ENCODE measurements around the gene KCNG1.
A peak's percentile ranks its signal among the peaks of the same experiment; 100 is the strongest.

The KCNG1 gene

GRCh38 chr20:51017251-51017650 lies 5.7 kb downstream of the KCNG1 start:
- no peak overlapping the region for H2BK120ac ChIP-seq (ENCODE audit: low read depth, low read length)
- H3K9me3 ChIP-seq (replicated peaks in 1 of 2; ENCODE audit: control insufficient read depth in 2 of 2, insufficient read depth in 1 of 2, low read depth in 1 of 2, low read length in 2 of 2), result no peaks in the 10 kb centered on the region
- no peaks in the 10 kb centered on the region for H3K36me3 ChIP-seq (replicated peaks in 1 of 2; ENCODE audit: control insufficient read depth in 2 of 2, insufficient read depth in 2 of 2, low read length in 2 of 2)
- H3K4me2 ChIP-seq (ENCODE audit: insufficient read depth, low read length, poor library complexity, severe bottlenecking), result no peak overlapping the region
- no peak overlapping the region for H3K4ac ChIP-seq (ENCODE audit: low read length)
- H2AK5ac ChIP-seq (ENCODE audit: low read depth, low read length), result no peak overlapping the region
- no peak for DNase-seq (ENCODE audit: low spot score)
- peaks cover 8 to 44% of the 10 kb centered on the region in 2 donors for H3K4me1 ChIP-seq (ENCODE audit: control insufficient read depth in 2 of 2, insufficient read depth in 1 of 2, low read depth in 1 of 2, low read length in 2 of 2)
- no CpG with 5 or more reads among the region's 9 CpGs for WGBS, 2 donors (ENCODE audit: extremely low coverage in 2 of 2, insufficient read length in 2 of 2, insufficient replicate concordance in 1 of 2)
- H3K18ac ChIP-seq (ENCODE audit: low read length), result no peak overlapping the region
- no peak overlapping the region for H3K4me3 ChIP-seq (ENCODE audit: low read length in 2 of 2)
- peaks cover 0 to 9% (median 4%) of the 10 kb centered on the region in 3 experiments for H3K27me3 ChIP-seq (ENCODE audit: control insufficient read depth in 3 of 3, insufficient read depth in 3 of 3, low read depth in 1 of 3, low read length in 3 of 3)
- no peaks in the 10 kb centered on the region for H3K79me1 ChIP-seq (ENCODE audit: low read depth, low read length)
- no peak overlapping the region for H4K91ac ChIP-seq (ENCODE audit: low read depth, low read length, poor library complexity)
- no peak overlapping the region for H3K23ac ChIP-seq (ENCODE audit: low read depth, low read length, poor library complexity)
- H4K8ac ChIP-seq (ENCODE audit: low read depth, low read length), result no peak overlapping the region
- H2BK12ac ChIP-seq (ENCODE audit: low read length), result no peak overlapping the region
- H3K27ac ChIP-seq (replicated peaks; ENCODE audit: low read length), result no peak overlapping the region
- no peak overlapping the region for H2BK15ac ChIP-seq (ENCODE audit: low read length)
- H2BK5ac ChIP-seq (ENCODE audit: low read length), result no peak overlapping the region
- no peak overlapping the region for H3K14ac ChIP-seq (ENCODE audit: low read length)
- no peak overlapping the region for H3K9ac ChIP-seq (ENCODE audit: low read depth, low read length, poor library complexity)
- no peak overlapping the region for H2AFZ ChIP-seq (ENCODE audit: low read length)

GRCh38 chr20:51016521-51016920 lies 6.4 kb downstream of the KCNG1 start:
- peaks cover 8 to 39% of the 10 kb centered on the region in 2 donors for H3K4me1 ChIP-seq (ENCODE audit: control insufficient read depth in 2 of 2, insufficient read depth in 1 of 2, low read depth in 1 of 2, low read length in 2 of 2)
- no peak overlapping the region for H3K4me2 ChIP-seq (ENCODE audit: insufficient read depth, low read length, poor library complexity, severe bottlenecking)
- no peak overlapping the region for H3K4me3 ChIP-seq (ENCODE audit: low read length in 2 of 2)
- WGBS, 2 donors (ENCODE audit: extremely low coverage in 2 of 2, insufficient read length in 2 of 2, insufficient replicate concordance in 1 of 2), result no CpG with 5 or more reads among the region's 9 CpGs
- no peak overlapping the region for H3K9ac ChIP-seq (ENCODE audit: low read depth, low read length, poor library complexity)
- H2BK12ac ChIP-seq (ENCODE audit: low read length), result no peak overlapping the region
- H2BK120ac ChIP-seq (ENCODE audit: low read depth, low read length), result no peak overlapping the region
- no peak overlapping the region for H2AK5ac ChIP-seq (ENCODE audit: low read depth, low read length)
- H3K27ac ChIP-seq (replicated peaks; ENCODE audit: low read length), result no peak overlapping the region
- no peak overlapping the region for H3K18ac ChIP-seq (ENCODE audit: low read length)
- H4K8ac ChIP-seq (ENCODE audit: low read depth, low read length), result no peak overlapping the region
- H3K79me1 ChIP-seq (ENCODE audit: low read depth, low read length), result no peaks in the 10 kb centered on the region
- no peaks in the 10 kb centered on the region for H3K9me3 ChIP-seq (replicated peaks in 1 of 2; ENCODE audit: control insufficient read depth in 2 of 2, insufficient read depth in 1 of 2, low read depth in 1 of 2, low read length in 2 of 2)
- no peaks in the 10 kb centered on the region for H3K36me3 ChIP-seq (replicated peaks in 1 of 2; ENCODE audit: control insufficient read depth in 2 of 2, insufficient read depth in 2 of 2, low read length in 2 of 2)
- no peak overlapping the region for H3K14ac ChIP-seq (ENCODE audit: low read length)
- no peak overlapping the region for H2BK5ac ChIP-seq (ENCODE audit: low read length)
- no peak overlapping the region for H3K4ac ChIP-seq (ENCODE audit: low read length)
- H2BK15ac ChIP-seq (ENCODE audit: low read length), result no peak overlapping the region
- peaks cover 0 to 3% (median 0%) of the 10 kb centered on the region in 3 experiments for H3K27me3 ChIP-seq (ENCODE audit: control insufficient read depth in 3 of 3, insufficient read depth in 3 of 3, low read depth in 1 of 3, low read length in 3 of 3)
- DNase-seq (ENCODE audit: low spot score), result no peak
- H4K91ac ChIP-seq (ENCODE audit: low read depth, low read length, poor library complexity), result no peak overlapping the region
- H3K23ac ChIP-seq (ENCODE audit: low read depth, low read length, poor library complexity), result no peak overlapping the region
- no peak overlapping the region for H2AFZ ChIP-seq (ENCODE audit: low read length)

GRCh38 chr20:51014797-51015722 lies 7.8 kb downstream of the KCNG1 start:
- H3K4me1 ChIP-seq (ENCODE audit: control insufficient read depth in 2 of 2, insufficient read depth in 1 of 2, low read depth in 1 of 2, low read length in 2 of 2), result peaks cover 3 to 24% of the 10 kb centered on the region in 2 donors
- H4K91ac ChIP-seq (ENCODE audit: low read depth, low read length, poor library complexity), result no peak overlapping the region
- H2BK5ac ChIP-seq (ENCODE audit: low read length), result peak overlapping the region; percentile 35
- H2BK15ac ChIP-seq (ENCODE audit: low read length), result peak overlapping the region; percentile 86
- H3K23ac ChIP-seq (ENCODE audit: low read depth, low read length, poor library complexity), result peak overlapping the region; percentile 30
- H3K4me3 ChIP-seq (ENCODE audit: low read length in 2 of 2), result no peak overlapping the region
- peak overlapping the region; percentile 67 for H2BK12ac ChIP-seq (ENCODE audit: low read length)
- H2BK120ac ChIP-seq (ENCODE audit: low read depth, low read length), result no peak overlapping the region
- no peak overlapping the region for H3K27ac ChIP-seq (replicated peaks; ENCODE audit: low read length)
- peak overlapping the region; percentile 51 for H3K9ac ChIP-seq (ENCODE audit: low read depth, low read length, poor library complexity)
- peak; percentile 70 for DNase-seq (ENCODE audit: low spot score)
- H3K9me3 ChIP-seq (replicated peaks in 1 of 2; ENCODE audit: control insufficient read depth in 2 of 2, insufficient read depth in 1 of 2, low read depth in 1 of 2, low read length in 2 of 2), result no peaks in the 10 kb centered on the region
- no peaks in the 10 kb centered on the region for H3K36me3 ChIP-seq (replicated peaks in 1 of 2; ENCODE audit: control insufficient read depth in 2 of 2, insufficient read depth in 2 of 2, low read length in 2 of 2)
- H3K14ac ChIP-seq (ENCODE audit: low read length), result peak overlapping the region; percentile 10
- no peak overlapping the region for H3K4ac ChIP-seq (ENCODE audit: low read length)
- no peaks in the 10 kb centered on the region for H3K79me1 ChIP-seq (ENCODE audit: low read depth, low read length)
- H2AK5ac ChIP-seq (ENCODE audit: low read depth, low read length), result peak overlapping the region; percentile 79
- WGBS, 2 donors (ENCODE audit: extremely low coverage in 2 of 2, insufficient read length in 2 of 2, insufficient replicate concordance in 1 of 2), result no CpG with 5 or more reads among the region's 16 CpGs
- peak overlapping the region; percentile 21 for H2AFZ ChIP-seq (ENCODE audit: low read length)
- no peak overlapping the region for H4K8ac ChIP-seq (ENCODE audit: low read depth, low read length)
- H3K18ac ChIP-seq (ENCODE audit: low read length), result peak overlapping the region; percentile 78
- H3K4me2 ChIP-seq (ENCODE audit: insufficient read depth, low read length, poor library complexity, severe bottlenecking), result no peak overlapping the region
- no peaks in the 10 kb centered on the region for H3K27me3 ChIP-seq (ENCODE audit: control insufficient read depth in 3 of 3, insufficient read depth in 3 of 3, low read depth in 1 of 3, low read length in 3 of 3)

GRCh38 chr20:51013577-51014330 lies 9.2 kb downstream of the KCNG1 start:
- H3K79me1 ChIP-seq (ENCODE audit: low read depth, low read length), result no peaks in the 10 kb centered on the region
- no peak overlapping the region for H3K4me3 ChIP-seq (ENCODE audit: low read length in 2 of 2)
- no peak overlapping the region for H4K8ac ChIP-seq (ENCODE audit: low read depth, low read length)
- no peak overlapping the region for H2BK120ac ChIP-seq (ENCODE audit: low read depth, low read length)
- H2BK12ac ChIP-seq (ENCODE audit: low read length), result no peak overlapping the region
- no peak overlapping the region for H2BK5ac ChIP-seq (ENCODE audit: low read length)
- H3K18ac ChIP-seq (ENCODE audit: low read length), result no peak overlapping the region
- no peaks in the 10 kb centered on the region for H3K9me3 ChIP-seq (replicated peaks in 1 of 2; ENCODE audit: control insufficient read depth in 2 of 2, insufficient read depth in 1 of 2, low read depth in 1 of 2, low read length in 2 of 2)
- no peak overlapping the region for H3K23ac ChIP-seq (ENCODE audit: low read depth, low read length, poor library complexity)
- no peak for DNase-seq (ENCODE audit: low spot score)
- peak overlapping the region; percentile 55 for H3K27ac ChIP-seq (replicated peaks; ENCODE audit: low read length)
- H3K14ac ChIP-seq (ENCODE audit: low read length), result no peak overlapping the region
- H4K91ac ChIP-seq (ENCODE audit: low read depth, low read length, poor library complexity), result no peak overlapping the region
- no peaks in the 10 kb centered on the region for H3K27me3 ChIP-seq (ENCODE audit: control insufficient read depth in 3 of 3, insufficient read depth in 3 of 3, low read depth in 1 of 3, low read length in 3 of 3)
- no peak overlapping the region for H3K9ac ChIP-seq (ENCODE audit: low read depth, low read length, poor library complexity)
- no peak overlapping the region for H2BK15ac ChIP-seq (ENCODE audit: low read length)
- no CpG with 5 or more reads among the region's 8 CpGs for WGBS, 2 donors (ENCODE audit: extremely low coverage in 2 of 2, insufficient read length in 2 of 2, insufficient replicate concordance in 1 of 2)
- H3K36me3 ChIP-seq (replicated peaks in 1 of 2; ENCODE audit: control insufficient read depth in 2 of 2, insufficient read depth in 2 of 2, low read length in 2 of 2), result no peaks in the 10 kb centered on the region
- no peak overlapping the region for H3K4ac ChIP-seq (ENCODE audit: low read length)
- H2AK5ac ChIP-seq (ENCODE audit: low read depth, low read length), result no peak overlapping the region
- peaks cover 3 to 22% of the 10 kb centered on the region in 2 donors for H3K4me1 ChIP-seq (ENCODE audit: control insufficient read depth in 2 of 2, insufficient read depth in 1 of 2, low read depth in 1 of 2, low read length in 2 of 2)
- H2AFZ ChIP-seq (ENCODE audit: low read length), result peak overlapping the region; percentile 41
- H3K4me2 ChIP-seq (ENCODE audit: insufficient read depth, low read length, poor library complexity, severe bottlenecking), result no peak overlapping the region

Data from neuronal stem cell (in vitro differentiated cells).